ENCODE measurements around the gene LYZL2.

- TF ChIP-seq CTCF (IDR thresholded peaks at IDR 0.05), result no peak
- no peak for TF ChIP-seq POLR2A (IDR thresholded peaks at IDR 0.05)
Measured at GRCh38 chr10:30594077-30594476, 35.5 kb downstream of the LYZL2 start.
